Fibroblast of skin of right quadriceps (primary cell): ENCODE measurements around the gene PRKX.
"Not testable (repeated sequence)": the region's sequence is repeated elsewhere in the genome, so short reads cannot be mapped to it uniquely, and the experiment has no call there.

ENCODE experiments used
- DNase-seq: peaks from one replicate; pipeline ENCODE4 v3.0.0-alpha.2; 2013

PRKX gene

GRCh38 chrX:3639858-3640631 is 73.4 kb downstream of the PRKX start:
- DNase-seq, result peak; percentile 56

- DNase-seq, result no peak
Measured at GRCh38 chrX:3639236-3639635, 74.2 kb downstream of the PRKX start.

- peak; percentile 39 for DNase-seq
Measured at GRCh38 chrX:3638280-3638873, 75.1 kb downstream of the PRKX start.

GRCh38 chrX:3636803-3637202 is 76.6 kb downstream of the PRKX start:
- no peak for DNase-seq

GRCh38 chrX:3631196-3631595 is 82.3 kb downstream of the PRKX start:
- no peak for DNase-seq

- DNase-seq, result no peak
Measured at GRCh38 chrX:3627594-3627993, 85.9 kb downstream of the PRKX start.

GRCh38 chrX:3621414-3621813 is 92.0 kb downstream of the PRKX start:
- no peak for DNase-seq

- DNase-seq, result not testable (repeated sequence)
Measured at GRCh38 chrX:3611744-3612143, 101.7 kb downstream of the PRKX start.

- DNase-seq, result peak; percentile 86
Measured at GRCh38 chrX:3609810-3610209, 103.6 kb downstream of the PRKX start.

- no peak for DNase-seq
Measured at GRCh38 chrX:3603026-3603661, 110.3 kb downstream of the PRKX start.

GRCh38 chrX:3599802-3600430 is 113.5 kb downstream of the PRKX start:
- peak; percentile 39 for DNase-seq

- DNase-seq, result no peak
Measured at GRCh38 chrX:3598709-3599108, 114.7 kb downstream of the PRKX start.

GRCh38 chrX:3598046-3598605 is 115.3 kb downstream of the PRKX start:
- DNase-seq, result no peak

GRCh38 chrX:3592184-3592583 is 121.3 kb downstream of the PRKX start:
- no peak for DNase-seq

- no peak for DNase-seq
Measured at GRCh38 chrX:3589474-3589873, 124.0 kb downstream of the PRKX start.

GRCh38 chrX:3585719-3586118 is 127.7 kb downstream of the PRKX start:
- DNase-seq, result no peak

GRCh38 chrX:3584415-3584996 is 128.9 kb downstream of the PRKX start:
- DNase-seq, result no peak

GRCh38 chrX:3582451-3582850 is 131.0 kb downstream of the PRKX start:
- peak; percentile 85 for DNase-seq

GRCh38 chrX:3581609-3582108 is 131.8 kb downstream of the PRKX start:
- DNase-seq, result no peak

GRCh38 chrX:3577551-3577950 is 135.9 kb downstream of the PRKX start:
- no peak for DNase-seq

GRCh38 chrX:3576886-3577501 is 136.5 kb downstream of the PRKX start:
- DNase-seq, result peak; percentile 67

- peak; percentile 49 for DNase-seq
Measured at GRCh38 chrX:3567686-3568085, 145.8 kb downstream of the PRKX start.
